ENCODE measurements around the gene RTEL1. TPM values are rescaled to one million over a fixed set of nuclear protein-coding genes. Genes with fewer than 3 reads are reported as not detected.

The RTEL1 gene
- polyA plus RNA-seq, 3 donors = 1.0 to 15.5 (median 4.8) TPM

DNA sequence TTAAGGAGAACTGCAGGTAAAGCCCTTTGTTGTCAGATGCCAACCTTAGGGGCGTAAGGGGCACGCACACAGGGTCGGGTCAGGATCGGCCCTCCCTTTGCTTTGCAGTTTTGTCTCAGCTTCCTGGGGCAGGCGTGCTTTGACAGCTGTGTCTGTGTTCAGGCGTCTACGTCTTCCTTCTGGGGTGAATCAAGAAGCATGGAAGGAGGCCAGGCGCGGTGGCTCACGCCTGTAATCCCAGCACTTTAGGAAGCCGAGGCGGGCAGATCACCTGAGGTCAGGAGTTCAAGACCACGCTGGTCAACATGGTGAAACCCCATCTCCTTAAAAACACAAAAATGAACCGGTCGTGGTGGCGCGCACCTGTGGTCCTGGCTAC lies 51.0 kb downstream of the RTEL1 start:
- TF ChIP-seq, protein P1, sequence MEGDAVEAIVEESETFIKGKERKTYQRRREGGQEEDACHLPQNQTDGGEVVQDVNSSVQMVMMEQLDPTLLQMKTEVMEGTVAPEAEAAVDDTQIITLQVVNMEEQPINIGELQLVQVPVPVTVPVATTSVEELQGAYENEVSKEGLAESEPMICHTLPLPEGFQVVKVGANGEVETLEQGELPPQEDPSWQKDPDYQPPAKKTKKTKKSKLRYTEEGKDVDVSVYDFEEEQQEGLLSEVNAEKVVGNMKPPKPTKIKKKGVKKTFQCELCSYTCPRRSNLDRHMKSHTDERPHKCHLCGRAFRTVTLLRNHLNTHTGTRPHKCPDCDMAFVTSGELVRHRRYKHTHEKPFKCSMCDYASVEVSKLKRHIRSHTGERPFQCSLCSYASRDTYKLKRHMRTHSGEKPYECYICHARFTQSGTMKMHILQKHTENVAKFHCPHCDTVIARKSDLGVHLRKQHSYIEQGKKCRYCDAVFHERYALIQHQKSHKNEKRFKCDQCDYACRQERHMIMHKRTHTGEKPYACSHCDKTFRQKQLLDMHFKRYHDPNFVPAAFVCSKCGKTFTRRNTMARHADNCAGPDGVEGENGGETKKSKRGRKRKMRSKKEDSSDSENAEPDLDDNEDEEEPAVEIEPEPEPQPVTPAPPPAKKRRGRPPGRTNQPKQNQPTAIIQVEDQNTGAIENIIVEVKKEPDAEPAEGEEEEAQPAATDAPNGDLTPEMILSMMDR (IDR thresholded peaks at IDR 0.05) = no peak
- H3K9me3 ChIP-seq (replicated peaks in 1 of 2; ENCODE audit: control insufficient read depth in 1 of 2, insufficient read depth in 1 of 2, low read length in 2 of 2) = peaks cover 0 to 3% of the 10 kb centered on the region in 2 donors
- H3K9ac ChIP-seq (ENCODE audit: insufficient read depth, low read length, poor library complexity, severe bottlenecking) = peak overlapping the region; percentile 85
- peak overlapping the region in 1 of 3 experiments; percentile 86 for H3K4me3 ChIP-seq (replicated peaks in 1 of 3; ENCODE audit: low read depth in 2 of 3, low read length in 3 of 3)
- H2AFZ ChIP-seq (ENCODE audit: insufficient read depth, low read depth, low read length, poor library complexity, severe bottlenecking) = no peak overlapping the region
- peaks cover 34% of the 10 kb centered on the region for H3K4me1 Mint-ChIP-seq
- peak overlapping the region; percentile 97 for H3K4me2 ChIP-seq (replicated peaks; ENCODE audit: extremely low read depth, low read length, poor library complexity, severe bottlenecking)
- peak overlapping the region in 3 of 7 donors; percentile 15 to 30 (median 26) for H3K27ac Mint-ChIP-seq
- no peak for DNase-seq
- H3K27ac ChIP-seq (ENCODE audit: low read depth in 1 of 2, low read length in 2 of 2) = peak overlapping the region in 1 of 2 donors; percentile 81
- H3K4me1 ChIP-seq (ENCODE audit: control insufficient read depth in 1 of 2, insufficient read depth in 2 of 2, low read length in 2 of 2) = peaks cover 23 to 30% of the 10 kb centered on the region in 2 donors
- H3K27me3 Mint-ChIP-seq (ENCODE audit: low read depth in 3 of 3) = peaks cover 0 to 3% (median 0%) of the 10 kb centered on the region in 3 donors
- intact Hi-C loops (cut with micrococcal nuclease) = loop anchor here (2.0 to 5.0 kb wide), 4 partner anchors 32 to 248 kb away; partner anchors contain the start of genes RTEL1 (in 2 of the 2) and UCKL1 (in 1 of the 2)
- peaks cover 54 to 77% of the 10 kb centered on the region in 2 donors for H3K36me3 Mint-ChIP-seq
- H3K27me3 ChIP-seq (ENCODE audit: control insufficient read depth in 2 of 2, insufficient read depth in 2 of 2, low read length in 2 of 2) = no peaks in the 10 kb centered on the region
- peaks cover 59% of the 10 kb centered on the region for H4K20me1 ChIP-seq (ENCODE audit: insufficient read depth, low read length)
- peaks cover 52 to 59% of the 10 kb centered on the region in 2 donors for H3K36me3 ChIP-seq (replicated peaks in 1 of 2; ENCODE audit: control insufficient read depth in 1 of 2, insufficient read depth in 2 of 2, low read length in 2 of 2)
- WGBS (ENCODE audit: insufficient coverage) = over 99% methylated on average over 12 of the region's 17 CpGs
- peaks cover 85% of the 10 kb centered on the region for H3K79me2 ChIP-seq (ENCODE audit: insufficient read depth, low read length)
- H3K9me3 Mint-ChIP-seq = peaks cover 0 to 8% (median 4%) of the 10 kb centered on the region in 7 donors
- peak overlapping the region; percentile 82 to 86 for H3K4me3 Mint-ChIP-seq

DNA sequence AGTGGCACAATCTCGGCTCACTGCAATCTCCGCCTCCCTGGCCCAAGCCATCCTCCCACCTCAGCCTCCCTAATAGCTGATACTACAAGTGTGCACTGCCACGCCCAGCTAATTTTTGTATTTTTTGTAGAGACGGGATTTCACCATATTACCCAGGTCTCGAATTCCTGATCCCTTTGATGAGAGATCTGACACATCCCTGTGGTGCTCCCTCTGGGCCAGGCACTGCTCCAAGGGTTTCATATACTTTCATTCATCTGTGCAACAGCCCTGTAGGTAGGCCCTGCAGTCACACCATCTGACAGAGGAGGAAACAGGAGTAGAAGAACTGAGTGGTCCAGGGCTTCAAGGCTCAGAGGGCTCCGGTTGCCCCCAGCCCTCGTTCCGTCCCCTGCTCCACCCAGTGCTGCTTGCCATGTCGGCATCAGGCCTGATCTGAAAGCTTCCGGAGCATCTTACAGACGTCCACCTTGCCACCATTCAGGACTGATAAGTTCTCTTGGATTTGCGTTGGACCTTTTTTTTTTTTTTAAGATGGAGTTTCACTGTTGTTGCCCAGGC lies 53.1 kb downstream of the RTEL1 start:
- H3K27me3 ChIP-seq (ENCODE audit: control insufficient read depth in 2 of 2, insufficient read depth in 2 of 2, low read length in 2 of 2) = no peaks in the 10 kb centered on the region
- Mint-ChIP-seq H3K4me1 (peaks cover 34% of the 10 kb centered on the region), H3K36me3 (peaks cover 53 to 75% of the 10 kb centered on the region in 2 donors), H3K27me3 (ENCODE audit: low read depth in 3 of 3) (peaks cover 0 to 2% (median 1%) of the 10 kb centered on the region in 3 donors), H3K9me3 (peaks cover 5 to 22% (median 14%) of the 10 kb centered on the region in 7 donors), H3K27ac (peak overlapping the region in 2 of 7 donors; percentile 54 to 69), H3K4me3 (no peak overlapping the region)
- peaks cover 36 to 59% of the 10 kb centered on the region in 2 donors for H3K36me3 ChIP-seq (replicated peaks in 1 of 2; ENCODE audit: control insufficient read depth in 1 of 2, insufficient read depth in 2 of 2, low read length in 2 of 2)
- peaks cover 23 to 28% of the 10 kb centered on the region in 2 donors for H3K4me1 ChIP-seq (ENCODE audit: control insufficient read depth in 1 of 2, insufficient read depth in 2 of 2, low read length in 2 of 2)
- peaks cover 9 to 16% of the 10 kb centered on the region in 2 donors for H3K9me3 ChIP-seq (replicated peaks in 1 of 2; ENCODE audit: control insufficient read depth in 1 of 2, insufficient read depth in 1 of 2, low read length in 2 of 2)
- no peak for DNase-seq
- TF ChIP-seq, protein P1 (IDR thresholded peaks at IDR 0.05) = no peak
- no peak overlapping the region for H3K27ac ChIP-seq (ENCODE audit: low read depth in 1 of 2, low read length in 2 of 2)
- H3K4me2 ChIP-seq (replicated peaks; ENCODE audit: extremely low read depth, low read length, poor library complexity, severe bottlenecking) = no peak overlapping the region
- peaks cover 69% of the 10 kb centered on the region for H4K20me1 ChIP-seq (ENCODE audit: insufficient read depth, low read length)
- H3K9ac ChIP-seq (ENCODE audit: insufficient read depth, low read length, poor library complexity, severe bottlenecking) = no peak overlapping the region
- H3K79me2 ChIP-seq (ENCODE audit: insufficient read depth, low read length) = peaks cover 94% of the 10 kb centered on the region
- H3K4me3 ChIP-seq (replicated peaks in 1 of 3; ENCODE audit: low read depth in 2 of 3, low read length in 3 of 3) = no peak overlapping the region
- WGBS (ENCODE audit: insufficient coverage) = 98% methylated on average over 8 of the region's 12 CpGs
- H2AFZ ChIP-seq (ENCODE audit: insufficient read depth, low read depth, low read length, poor library complexity, severe bottlenecking) = no peak overlapping the region
- intact Hi-C loops (cut with micrococcal nuclease) = no loop called here
